H1 (cell line): ENCODE measurements around the gene MINAR1. TPM values are rescaled to one million over a fixed set of nuclear protein-coding genes. Genes with fewer than 3 reads are reported as not detected.

Source experiments
- CTCF ChIA-PET: fragments of 300-600 bp; sonication (Branson Sonifier 250); formaldehyde crosslinking; loops from one replicate; lab custom pipeline; 2021; ENCODE audit not compliant: partially characterized antibody; lab: Charles Lee
- POLR2A ChIA-PET: fragments of 300-600 bp; sonication (Branson Sonifier 250); formaldehyde crosslinking; loops from one replicate; lab custom pipeline; 2021; ENCODE audit warnings: inconsistent platforms; ENCODE audit not compliant: partially characterized antibody; lab: Charles Lee
- DNase-seq, 2 experiments: peaks; one replicate each; pipeline versions ENCODE4 v3.0.0 to v3.0.0-alpha.2; 2010 to 2022; ENCODE audit warnings: low spot score in 2 of 2, low read depth in 1 of 2, mixed read lengths in 1 of 2
- FAIRE-seq: peaks from 2 replicates; lab custom pipeline; 2011; peaks lifted over from hg19 to GRCh38; lab: Jason Lieb, UNC
- H2AFZ ChIP-seq: 2 replicates; pipeline ENCODE4 v1.8.1; 2012; ENCODE audit warnings: low read length, inconsistent platforms
- H2AK5ac ChIP-seq: 2 replicates; pipeline ENCODE4 v1.6.1; 2013; ENCODE audit warnings: low read depth, low read length
- H2BK120ac ChIP-seq: replicated peaks from 2 replicates; pipeline ENCODE3; 2013; ENCODE audit warnings: low read depth, low read length, inconsistent platforms
- H2BK12ac ChIP-seq: 2 replicates; pipeline ENCODE4 v1.6.1; 2013; ENCODE audit warnings: low read depth, low read length
- H2BK15ac ChIP-seq: 2 replicates; pipeline ENCODE4 v1.6.1; 2013; ENCODE audit warnings: low read length
- H2BK20ac ChIP-seq: 2 replicates; pipeline ENCODE4 v1.6.1; 2013; ENCODE audit warnings: low read length
- H2BK5ac ChIP-seq: 2 replicates; pipeline ENCODE4 v1.6.1; 2013; ENCODE audit warnings: low read depth, low read length
- H3K14ac ChIP-seq: 2 replicates; pipeline ENCODE4 v1.6.1; 2013; ENCODE audit warnings: inconsistent platforms; ENCODE audit not compliant: insufficient read length
- H3K18ac ChIP-seq: 2 replicates; pipeline ENCODE4 v1.6.1; 2013; ENCODE audit warnings: low read length; ENCODE audit errors: extremely low read depth
- H3K23ac ChIP-seq: 2 replicates; pipeline ENCODE4 v1.6.1; 2013; ENCODE audit warnings: inconsistent platforms; ENCODE audit not compliant: insufficient read length
- H3K23me2 ChIP-seq: 2 replicates; pipeline ENCODE4 v1.6.1; 2013; ENCODE audit warnings: low read depth, low read length
- H3K27ac ChIP-seq: 2 replicates; pipeline ENCODE4 v1.6.1; 2011; ENCODE audit warnings: low read depth, low read length, inconsistent platforms
- H3K27me3 ChIP-seq, 4 experiments: replicated peaks in 1 of 4; 1 replicate in 1 of 4; 2 replicates in 3 of 4; pipeline versions ENCODE4 v1.6.1 to v1.8.1; 2011 to 2013; ENCODE audit warnings: low read length in 3 of 4, mild to moderate bottlenecking in 3 of 4, inconsistent platforms in 2 of 4, mixed read lengths in 2 of 4, moderate library complexity in 1 of 4; ENCODE audit not compliant: control insufficient read depth in 3 of 4, insufficient read depth in 3 of 4; ENCODE audit errors: extremely low read depth in 1 of 4
- H3K36me3 ChIP-seq, 4 experiments: 2 replicates each; pipeline versions ENCODE4 v1.6.1 to v1.8.1; 2011 to 2013; ENCODE audit warnings: mild to moderate bottlenecking in 4 of 4, low read length in 3 of 4, moderate library complexity in 2 of 4, control low read depth in 1 of 4, inconsistent platforms in 1 of 4; ENCODE audit not compliant: insufficient read depth in 4 of 4, control insufficient read depth in 2 of 4
- H3K4ac ChIP-seq: replicated peaks from 2 replicates; pipeline ENCODE3; 2013; ENCODE audit warnings: low read length, low read depth, mixed read lengths, inconsistent platforms; ENCODE audit not compliant: insufficient read length
- H3K4me1 ChIP-seq, 4 experiments: replicated peaks in 1 of 4; 1 replicate in 1 of 4; 2 replicates in 3 of 4; pipeline versions ENCODE4 v1.6.1 to v1.8.1; 2011 to 2013; ENCODE audit warnings: low read length in 3 of 4, inconsistent platforms in 2 of 4, mixed read lengths in 1 of 4; ENCODE audit not compliant: insufficient read depth in 4 of 4, control insufficient read depth in 3 of 4
- H3K4me2 ChIP-seq, 2 experiments: 2 replicates each; pipeline versions ENCODE4 v1.6.1 to v1.8.1; 2011 to 2013; ENCODE audit warnings: low read depth in 2 of 2, low read length in 2 of 2, control low read depth in 1 of 2, inconsistent platforms in 1 of 2, mild to moderate bottlenecking in 1 of 2; ENCODE audit not compliant: insufficient read depth in 1 of 2
- H3K4me3 ChIP-seq, 4 experiments: fragments of 200-600, 300-600 bp in 1 of 4; sonication (generic), shearing (Covaris generic), sonication (Bioruptor Twin) in 1 of 4; 2 replicates each; pipeline versions ENCODE4 v1.5.1 to v1.8.1; 2011 to 2016; ENCODE audit warnings: low read length in 4 of 4, low read depth in 3 of 4, control low read depth in 2 of 4, inconsistent platforms in 2 of 4, mild to moderate bottlenecking in 2 of 4, mixed read lengths in 1 of 4, moderate library complexity in 1 of 4; ENCODE audit not compliant: insufficient read depth in 2 of 4; ENCODE audit errors: extremely low read depth in 1 of 4
- H3K56ac ChIP-seq: replicated peaks from 2 replicates; pipeline ENCODE3; 2013; ENCODE audit warnings: low read depth, mild to moderate bottlenecking, mixed read lengths, low read length, inconsistent platforms; ENCODE audit not compliant: insufficient read length
- H3K79me1 ChIP-seq: 2 replicates; pipeline ENCODE4 v1.6.1; 2013; ENCODE audit warnings: low read depth, low read length, control low read depth
- H3K79me2 ChIP-seq, 2 experiments: 2 replicates each; pipeline versions ENCODE4 v1.6.1 to v1.8.1; 2012 to 2013; ENCODE audit warnings: low read length in 2 of 2, mild to moderate bottlenecking in 2 of 2, inconsistent platforms in 1 of 2; ENCODE audit not compliant: insufficient read depth in 2 of 2, control insufficient read depth in 1 of 2
- H3K9ac ChIP-seq, 4 experiments: replicated peaks in 1 of 4; 1 replicate in 1 of 4; 2 replicates in 3 of 4; pipeline versions ENCODE4 v1.6.1 to v1.8.1; 2011 to 2013; ENCODE audit warnings: low read depth in 3 of 4, low read length in 3 of 4, control low read depth in 2 of 4, mild to moderate bottlenecking in 2 of 4, moderate library complexity in 2 of 4, inconsistent platforms in 1 of 4; ENCODE audit errors: extremely low read depth in 1 of 4
- H3K9me3 ChIP-seq, 2 experiments: 2 replicates each; pipeline versions ENCODE4 v1.6.1 to v1.8.1; 2012 to 2013; ENCODE audit warnings: mild to moderate bottlenecking in 2 of 2, moderate library complexity in 2 of 2, control low read depth in 1 of 2, inconsistent platforms in 1 of 2, low read depth in 1 of 2, low read length in 1 of 2, mixed read lengths in 1 of 2; ENCODE audit not compliant: insufficient read depth in 2 of 2
- H4K20me1 ChIP-seq, 2 experiments: replicated peaks in 1 of 2; 2 replicates each; pipeline versions ENCODE3 to v1.8.1; 2011 to 2013; ENCODE audit warnings: inconsistent platforms in 2 of 2, low read length in 2 of 2, mild to moderate bottlenecking in 1 of 2; ENCODE audit not compliant: insufficient read depth in 2 of 2, control insufficient read depth in 1 of 2
- H4K5ac ChIP-seq: 2 replicates; pipeline ENCODE4 v1.6.1; 2013; ENCODE audit warnings: low read length, low read depth, mixed read lengths, inconsistent platforms; ENCODE audit not compliant: insufficient read length
- H4K8ac ChIP-seq: 2 replicates; pipeline ENCODE4 v1.8.0; 2013; ENCODE audit warnings: mild to moderate bottlenecking, moderate library complexity, low read length, inconsistent platforms; ENCODE audit not compliant: insufficient read depth; ENCODE audit errors: extremely low read depth
- H4K91ac ChIP-seq: replicated peaks from 2 replicates; pipeline ENCODE3; 2013; ENCODE audit warnings: low read length, mixed read lengths, inconsistent platforms; ENCODE audit not compliant: insufficient read length
- CEBPB ChIP-seq: IDR thresholded peaks from 2 replicates; pipeline ENCODE4 v1.6.1; 2012; ENCODE audit warnings: low read depth, low read length
- CREB1 ChIP-seq: IDR thresholded peaks from 2 replicates; pipeline ENCODE4 v1.6.1; 2012; ENCODE audit warnings: inconsistent platforms
- GABPA ChIP-seq: IDR thresholded peaks from 2 replicates; pipeline ENCODE4 v1.6.1; 2011; ENCODE audit warnings: mild to moderate bottlenecking, low read length, moderate library complexity, borderline replicate concordance; ENCODE audit not compliant: insufficient read depth
- KDM1A ChIP-seq: fragments of 200-600, 300-600 bp; sonication (generic); IDR thresholded peaks from 2 replicates; pipeline ENCODE4 v1.7.1; 2016; ENCODE audit warnings: mild to moderate bottlenecking, low read length, borderline replicate concordance
- NANOG ChIP-seq: IDR thresholded peaks from 2 replicates; pipeline ENCODE4 v1.6.1; 2011; ENCODE audit warnings: low read length, low read depth, mild to moderate bottlenecking, inconsistent platforms; ENCODE audit not compliant: insufficient read depth, poor library complexity, severe bottlenecking
- RBBP5 ChIP-seq: IDR thresholded peaks from 2 replicates; pipeline ENCODE4 v1.7.1; 2012; ENCODE audit warnings: low read depth, mild to moderate bottlenecking, inconsistent platforms, low read length, moderate library complexity, borderline replicate concordance
- TAF1 ChIP-seq: IDR thresholded peaks from 2 replicates; pipeline ENCODE4 v1.6.1; 2011; ENCODE audit warnings: mild to moderate bottlenecking, low read depth, low read length
- ZNF274 ChIP-seq: IDR thresholded peaks from 2 replicates; pipeline ENCODE4 v1.7.0; 2012; ENCODE audit warnings: low read length, borderline replicate concordance; ENCODE audit errors: extremely low read depth
- WGBS, 2 experiments: shearing (Covaris generic) in 1 of 2; methylation state at CpG; one replicate each; pipeline versions ENCODE4 v1.1.6 to v1.1.7; 2013 to 2015; ENCODE audit warnings: low lambda C conversion rate in 2 of 2, mixed read lengths in 2 of 2, inconsistent platforms in 1 of 2, low coverage in 1 of 2, missing lambda C conversion rate in 1 of 2; ENCODE audit not compliant: insufficient replicate concordance in 2 of 2, insufficient coverage in 1 of 2, insufficient read length in 1 of 2; ENCODE audit errors: extremely low coverage in 1 of 2, missing lambda C conversion rate in 1 of 2; 5-methylcytosine and 5-hydroxymethylcytosine counted together
- polyA plus RNA-seq, 7 experiments: library from polyadenylated mRNA; depleted of rRNA in 3 of 7; stranded (reverse) in 5 of 7; unstranded in 2 of 7; fragments of >200 nt in 5 of 7; fragments of 200-250 nt in 2 of 7; gene quantifications; 1 replicate in 5 of 7; 2 replicates in 1 of 7; 4 replicates in 1 of 7; pipeline versions ENCODE4 v1.2.1 to v1.2.3, GENCODE V29; 2011 to 2013; ENCODE audit warnings: missing spikeins in 2 of 7, mixed read lengths in 2 of 7
- total RNA-seq: library from RNA; stranded (reverse); fragmentation: NEBNext Ultra II Directional; extraction: Animal tissue kit (Norgen Biotek cat#: 25700); gene quantifications from 2 replicates; pipeline ENCODE4 v1.2.1, GENCODE V29; 2021

MINAR1 gene
- total and polyA plus RNA-seq, 2 of the 8 experiments (the other 6 are each of a cell fraction or from before 2014, with no cell fraction given): 0.17 to 0.67 TPM

DNA sequence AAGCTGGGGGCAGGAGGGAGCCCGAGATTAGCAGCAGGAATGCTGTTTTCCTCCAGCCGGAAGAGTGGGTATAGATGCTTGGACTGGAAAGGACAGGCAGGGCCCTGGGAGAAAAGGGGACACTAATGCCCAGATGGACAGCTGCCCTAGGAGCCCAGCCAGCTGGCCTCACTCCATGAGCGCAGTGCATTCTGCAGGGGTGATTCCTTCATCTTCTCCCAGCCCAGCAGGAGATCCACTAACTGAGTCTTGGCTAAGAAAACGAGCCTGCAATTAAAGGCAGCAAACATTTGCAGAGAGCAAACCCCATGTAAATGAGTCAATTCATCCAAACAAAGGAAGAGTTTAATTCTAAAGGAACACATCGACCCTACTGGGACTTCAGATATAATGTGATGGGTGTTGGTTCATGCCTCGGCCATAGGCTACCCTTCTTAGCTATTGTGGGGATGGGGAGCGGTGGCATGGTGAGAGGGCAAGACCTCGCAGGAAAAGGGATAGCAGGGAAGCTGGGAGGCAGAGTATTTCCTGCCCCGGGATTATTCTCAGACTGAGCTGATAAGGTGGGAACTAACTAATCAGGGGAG lies 13.3 kb upstream of the MINAR1 start:
- ChIA-PET POLR2A (no interaction called here), CTCF (interaction anchor here (0.6 to 5.0 kb wide), 8 partner anchors 13 to 904 kb away, joined by 3 to 39 read pairs (median 4); partner anchors contain the start of gene MINAR1)
- Histone ChIP-seq H2BK20ac (no peak overlapping the region), H3K9me3 (no peaks in the 10 kb centered on the region), H3K56ac (no peak overlapping the region), H3K79me1 (no peaks in the 10 kb centered on the region), H3K23ac (no peak overlapping the region), H3K9ac (no peak overlapping the region), H3K4me1 (peaks cover 3 to 5% (median 4%) of the 10 kb centered on the region in 4 experiments; a peak in 5 of 7 replicates), H3K4ac (no peak overlapping the region), H3K23me2 (no peaks in the 10 kb centered on the region; the same call in 1 of the 2 replicates), H2AFZ (no peak overlapping the region), H4K91ac (no peak overlapping the region), H3K18ac (no peak overlapping the region), H3K36me3 (no peaks in the 10 kb centered on the region), H2BK12ac (no peak overlapping the region), H3K14ac (no peak overlapping the region), H3K27ac (no peak overlapping the region), H3K27me3 (no peaks in the 10 kb centered on the region), H2BK15ac (no peak overlapping the region), H4K5ac (no peak overlapping the region), H2BK120ac (no peak overlapping the region), H4K20me1 (no peaks in the 10 kb centered on the region), H3K79me2 (no peaks in the 10 kb centered on the region), H2AK5ac (no peak overlapping the region), H4K8ac (no peak overlapping the region; the same call in 1 of the 2 replicates), H2BK5ac (no peak overlapping the region), H3K4me2 (no peak overlapping the region), H3K4me3 (no peak overlapping the region)
- FAIRE-seq (no peak), DNase-seq (no peak)
- no peak for TF ChIP-seq CEBPB
- no peak for TF ChIP-seq NANOG
- no peak for TF ChIP-seq GABPA
- TF ChIP-seq RBBP5: no peak
- no peak for TF ChIP-seq TAF1
- no peak for TF ChIP-seq ZNF274
- no peak for TF ChIP-seq CREB1
- TF ChIP-seq KDM1A: no peak
- WGBS, 2 experiments: 62% methylated on average over 9 of the region's 9 CpGs; no CpG with 5 or more reads in 1 of the 2 experiments
